ENCODE data around the gene EPRS1. TPM values are rescaled to one million over a fixed set of nuclear protein-coding genes. Genes with fewer than 3 reads are reported as not detected.

The EPRS1 gene
- total and polyA plus RNA-seq, 4 donors, result 42.6 to 99.0 (median 55.0) TPM

DNA sequence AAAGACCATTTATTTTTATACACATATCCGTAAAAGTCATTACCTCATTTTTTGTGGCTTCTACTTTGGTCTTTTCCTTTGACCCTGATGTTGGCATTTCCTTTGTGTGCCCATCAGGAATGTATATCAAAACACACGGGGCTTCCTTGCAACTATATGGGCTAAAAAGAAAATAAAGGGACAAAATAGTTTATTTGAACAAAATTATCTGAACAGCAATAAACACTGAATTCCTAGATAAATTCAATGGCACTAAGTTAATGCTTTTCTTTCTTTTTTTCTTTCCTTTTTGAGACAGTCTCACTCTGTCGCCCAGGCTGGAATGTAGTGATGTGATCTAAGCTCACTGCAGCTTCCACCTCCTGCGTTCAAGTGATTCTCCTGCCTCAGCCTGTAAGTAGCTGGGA lies 45.2 kb downstream of the EPRS1 start:
- H3K27ac ChIP-seq (ENCODE audit: low read depth in 1 of 2, low read length in 1 of 2), result no peak overlapping the region
- H3K4me1 ChIP-seq (ENCODE audit: control insufficient read depth in 5 of 5, insufficient read depth in 5 of 5, low read length in 5 of 5), result no peaks in the 10 kb centered on the region
- H3K36me3 ChIP-seq (ENCODE audit: control insufficient read depth in 4 of 4, insufficient read depth in 4 of 4, low read length in 4 of 4), result peaks cover 12 to 26% (median 21%) of the 10 kb centered on the region in 4 donors
- no peaks in the 10 kb centered on the region for H3K27me3 ChIP-seq (ENCODE audit: control insufficient read depth in 3 of 3, insufficient read depth in 3 of 3, low read length in 2 of 3)
- TF ChIP-seq, protein P1, sequence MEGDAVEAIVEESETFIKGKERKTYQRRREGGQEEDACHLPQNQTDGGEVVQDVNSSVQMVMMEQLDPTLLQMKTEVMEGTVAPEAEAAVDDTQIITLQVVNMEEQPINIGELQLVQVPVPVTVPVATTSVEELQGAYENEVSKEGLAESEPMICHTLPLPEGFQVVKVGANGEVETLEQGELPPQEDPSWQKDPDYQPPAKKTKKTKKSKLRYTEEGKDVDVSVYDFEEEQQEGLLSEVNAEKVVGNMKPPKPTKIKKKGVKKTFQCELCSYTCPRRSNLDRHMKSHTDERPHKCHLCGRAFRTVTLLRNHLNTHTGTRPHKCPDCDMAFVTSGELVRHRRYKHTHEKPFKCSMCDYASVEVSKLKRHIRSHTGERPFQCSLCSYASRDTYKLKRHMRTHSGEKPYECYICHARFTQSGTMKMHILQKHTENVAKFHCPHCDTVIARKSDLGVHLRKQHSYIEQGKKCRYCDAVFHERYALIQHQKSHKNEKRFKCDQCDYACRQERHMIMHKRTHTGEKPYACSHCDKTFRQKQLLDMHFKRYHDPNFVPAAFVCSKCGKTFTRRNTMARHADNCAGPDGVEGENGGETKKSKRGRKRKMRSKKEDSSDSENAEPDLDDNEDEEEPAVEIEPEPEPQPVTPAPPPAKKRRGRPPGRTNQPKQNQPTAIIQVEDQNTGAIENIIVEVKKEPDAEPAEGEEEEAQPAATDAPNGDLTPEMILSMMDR (IDR thresholded peaks at IDR 0.05; ENCODE audit: control extremely low read depth, extremely low read depth), result no peak
- DNase-seq (no peak), ATAC-seq (ENCODE audit: insufficient read depth, low FRiP score) (no peak)
- no peak overlapping the region for H3K9ac ChIP-seq (ENCODE audit: insufficient read depth in 1 of 2, low read length in 2 of 2)
- H3K4me3 ChIP-seq, result no peak overlapping the region
- H3K9me3 ChIP-seq (ENCODE audit: control insufficient read depth in 4 of 4, insufficient read depth in 3 of 4, low read length in 3 of 4), result no peaks in the 10 kb centered on the region
- WGBS, 2 donors, result 90% methylated on average over 4 of the region's 4 CpGs

- no peak overlapping the region for H3K4me3 ChIP-seq
- H3K27me3 ChIP-seq (ENCODE audit: control insufficient read depth in 3 of 3, insufficient read depth in 3 of 3, low read length in 2 of 3), result no peaks in the 10 kb centered on the region
- no peaks in the 10 kb centered on the region for H3K9me3 ChIP-seq (ENCODE audit: control insufficient read depth in 4 of 4, insufficient read depth in 3 of 4, low read length in 3 of 4)
- H3K4me1 ChIP-seq (ENCODE audit: control insufficient read depth in 5 of 5, insufficient read depth in 5 of 5, low read length in 5 of 5), result no peaks in the 10 kb centered on the region
- DNase-seq (no peak), ATAC-seq (ENCODE audit: insufficient read depth, low FRiP score) (no peak)
- 74 to 97% methylated on average over 4 of the region's 4 CpGs for WGBS, 2 donors
- no peak overlapping the region for H3K9ac ChIP-seq (ENCODE audit: insufficient read depth in 1 of 2, low read length in 2 of 2)
- TF ChIP-seq, protein P1 (IDR thresholded peaks at IDR 0.05; ENCODE audit: control extremely low read depth, extremely low read depth), result no peak
- no peak overlapping the region for H3K27ac ChIP-seq (ENCODE audit: low read depth in 1 of 2, low read length in 1 of 2)
- H3K36me3 ChIP-seq (ENCODE audit: control insufficient read depth in 4 of 4, insufficient read depth in 4 of 4, low read length in 4 of 4), result peaks cover 15 to 32% (median 26%) of the 10 kb centered on the region in 4 donors
These were observed 46.5 kb downstream of the EPRS1 start for GRCh38 chr1:219999821-220000220.

Other genes with a start within 250 kb of the EPRS1 start
- gene SLC30A10, start 117.9 kb downstream of the EPRS1 start, total RNA-seq, result not detected
- not detected for gene SLC30A10, start 117.9 kb downstream of the EPRS1 start, polyA plus RNA-seq
- gene BPNT1, start 43.3 kb upstream of the EPRS1 start, total RNA-seq, result 10 to 100 TPM; 21.7 to 28.1 TPM
- gene BPNT1, start 43.3 kb upstream of the EPRS1 start, polyA plus RNA-seq, result 10 to 100 TPM; 15.9 to 22.2 TPM
- 10 to 100 TPM; 55.1 to 75.7 TPM for gene IARS2, start 47.6 kb upstream of the EPRS1 start, total RNA-seq
- gene IARS2, start 47.6 kb upstream of the EPRS1 start, polyA plus RNA-seq, result 10 to 100 TPM; 20.5 to 41.3 TPM
- 10 to 100 TPM; 36.9 to 37.5 TPM for gene RAB3GAP2, start 225.9 kb upstream of the EPRS1 start, total RNA-seq
- 1 to 10 TPM; 7.5 to 9.4 TPM for gene RAB3GAP2, start 225.9 kb upstream of the EPRS1 start, polyA plus RNA-seq

Measured in lung (tissue), 12 donors.